Lung (tissue), 12 donors: Measurements from ENCODE around the gene ACTR1A. TPM values are rescaled to one million over a fixed set of nuclear protein-coding genes. Genes with fewer than 3 reads are reported as not detected.
A peak's percentile ranks its signal among the peaks of the same experiment; 100 is the strongest.

ENCODE experiments used
- ATAC-seq: fragments of 200-7000 bp; cut with Tn5 transposase; one replicate; pipeline ENCODE4 v1.9.1; 2020; ENCODE audit warnings: moderate number of reproducible peaks; ENCODE audit not compliant: insufficient read depth, low FRiP score
- DNase-seq, 3 donors: peaks; one replicate each; pipeline ENCODE4 v3.0.0-alpha.2; 2013 to 2017
- H3K27ac ChIP-seq, 2 donors: one replicate each; pipeline ENCODE4 v1.5.1; 2013; ENCODE audit warnings: mild to moderate bottlenecking in 2 of 2, moderate library complexity in 2 of 2, control low read depth in 1 of 2, inconsistent platforms in 1 of 2, low read depth in 1 of 2, low read length in 1 of 2
- H3K27me3 ChIP-seq, 3 donors: one replicate each; pipeline ENCODE4 v1.5.1; 2013; ENCODE audit warnings: low read length in 2 of 3; ENCODE audit not compliant: control insufficient read depth in 3 of 3, insufficient read depth in 3 of 3
- H3K36me3 ChIP-seq, 4 donors: one replicate each; pipeline ENCODE4 v1.5.1; 2013; ENCODE audit warnings: low read length in 4 of 4, mild to moderate bottlenecking in 1 of 4, moderate library complexity in 1 of 4; ENCODE audit not compliant: control insufficient read depth in 4 of 4, insufficient read depth in 4 of 4
- H3K4me1 ChIP-seq, 5 donors: one replicate each; pipeline ENCODE4 v1.5.1; 2013; ENCODE audit warnings: low read length in 5 of 5, mild to moderate bottlenecking in 2 of 5, moderate library complexity in 1 of 5; ENCODE audit not compliant: control insufficient read depth in 5 of 5, insufficient read depth in 5 of 5
- H3K4me3 ChIP-seq: one replicate; pipeline ENCODE4 v1.5.1; 2013; ENCODE audit warnings: mild to moderate bottlenecking, control low read depth, moderate library complexity
- H3K9ac ChIP-seq, 2 donors: one replicate each; pipeline ENCODE4 v1.5.1; 2013; ENCODE audit warnings: low read length in 2 of 2, control low read depth in 1 of 2; ENCODE audit not compliant: insufficient read depth in 1 of 2
- H3K9me3 ChIP-seq, 4 donors: one replicate each; pipeline ENCODE4 v1.5.1; 2013; ENCODE audit warnings: low read length in 3 of 4, mild to moderate bottlenecking in 1 of 4, moderate library complexity in 1 of 4; ENCODE audit not compliant: control insufficient read depth in 4 of 4, insufficient read depth in 3 of 4
- CTCF ChIP-seq: IDR thresholded peaks from 2 replicates; pipeline ENCODE4 v1.5.1; 2012; ENCODE audit warnings: mild to moderate bottlenecking; ENCODE audit errors: control extremely low read depth, extremely low read depth
- WGBS, 2 donors: extraction: QIAGEN DNeasy Blood & Tissue Kit; methylation state at CpG; one replicate each; pipeline ENCODE4 v1.1.7; 2013; 5-methylcytosine and 5-hydroxymethylcytosine counted together
- polyA plus RNA-seq, 2 donors: library from polyadenylated mRNA; stranded (reverse); fragments of 200-250 nt; gene quantifications; one replicate each; pipeline ENCODE4 v1.2.1, GENCODE V29; 2013
- total RNA-seq, 2 donors: library from RNA; depleted of rRNA in 1 of 2; stranded (reverse); fragments of >200 nt in 1 of 2; gene quantifications; one replicate each; pipeline ENCODE4 v1.2.1, GENCODE V29; 2014 to 2021
- donor health status: control.
- donor health status: control.
- donor health status: Bipolar disorder and iron deficiency.
- donor health status: healthy.
- donor health status: DM: yes; HTN: yes; CAD: no.

The ACTR1A gene
- total and polyA plus RNA-seq, 4 donors = 72.0 to 96.0 (median 84.3) TPM

GRCh38 chr10:102492344-102492939, 10.1 kb downstream of the ACTR1A start:
- no peak for DNase-seq
- Histone ChIP-seq H3K27ac (peak overlapping the region in 1 of 2 donors; percentile 79), H3K4me1 (peaks cover 0 to 14% (median 0%) of the 10 kb centered on the region in 5 donors), H3K27me3 (no peaks in the 10 kb centered on the region), H3K9ac (no peak overlapping the region), H3K9me3 (no peaks in the 10 kb centered on the region), H3K36me3 (peaks cover 10 to 21% (median 15%) of the 10 kb centered on the region in 4 donors), H3K4me3 (no peak overlapping the region)
- 87 to 94% methylated on average over 7 of the region's 7 CpGs for WGBS, 2 donors
- TF ChIP-seq CTCF = no peak
- ATAC-seq = peak; percentile 47

GRCh38 chr10:102491136-102491535, 11.4 kb downstream of the ACTR1A start:
- TF ChIP-seq CTCF = no peak
- ATAC-seq = no peak
- 86 to 90% methylated on average over 4 of the region's 4 CpGs for WGBS, 2 donors
- Histone ChIP-seq H3K4me3 (no peak overlapping the region), H3K4me1 (peaks cover 0 to 14% (median 0%) of the 10 kb centered on the region in 5 donors), H3K36me3 (peaks cover 10 to 30% (median 18%) of the 10 kb centered on the region in 4 donors), H3K27ac (no peak overlapping the region), H3K27me3 (no peaks in the 10 kb centered on the region), H3K9ac (no peak overlapping the region), H3K9me3 (no peaks in the 10 kb centered on the region)
- no peak for DNase-seq

DNA sequence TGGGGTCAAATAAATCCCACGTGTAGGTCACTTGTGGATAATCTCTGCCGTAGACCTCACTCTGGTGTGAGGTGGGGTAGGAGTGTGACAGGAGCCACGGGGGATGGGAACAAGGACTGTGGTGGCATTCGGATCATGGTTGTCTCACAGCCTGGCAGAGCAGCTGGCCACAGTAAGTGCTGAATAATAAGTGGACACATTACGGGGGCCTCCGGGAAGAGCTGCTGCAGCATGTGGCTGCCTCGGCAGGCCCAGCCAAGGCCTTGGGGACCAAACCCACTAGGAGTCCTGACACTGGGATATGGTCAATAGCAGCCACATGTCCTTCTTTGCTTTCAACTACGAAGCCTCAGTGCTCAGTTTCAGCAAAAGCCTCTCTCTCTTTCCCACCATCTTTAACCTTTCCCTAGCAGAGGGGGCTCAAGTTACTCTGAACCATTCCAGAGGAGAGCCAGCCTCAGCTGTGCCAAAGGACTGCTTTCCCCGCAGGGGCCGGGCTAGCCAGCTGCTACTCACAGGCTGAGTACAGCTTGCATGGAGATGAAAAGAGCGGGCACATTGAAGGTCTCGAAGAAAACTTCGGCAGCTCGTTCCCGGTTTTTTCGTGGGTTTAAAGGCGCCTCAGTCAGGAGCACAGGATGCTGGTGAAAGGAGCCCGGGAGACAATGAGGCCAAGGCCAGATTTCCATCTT, 17.3 kb downstream of the ACTR1A start:
- 93 to 94% methylated on average over 18 of the region's 18 CpGs for WGBS, 2 donors
- no peaks in the 10 kb centered on the region for H3K9me3 ChIP-seq
- H3K9ac ChIP-seq = no peak overlapping the region
- H3K36me3 ChIP-seq = peaks cover 43 to 80% (median 53%) of the 10 kb centered on the region in 4 donors
- H3K4me1 ChIP-seq = no peaks in the 10 kb centered on the region
- DNase-seq (no peak), ATAC-seq (no peak)
- no peak for TF ChIP-seq CTCF
- no peak overlapping the region for H3K4me3 ChIP-seq
- no peaks in the 10 kb centered on the region for H3K27me3 ChIP-seq
- H3K27ac ChIP-seq = no peak overlapping the region
